HepG2 (cell line): ENCODE results near the gene NUTF2. TPM values are rescaled to one million over a fixed set of nuclear protein-coding genes. Genes with fewer than 3 reads are reported as not detected.

ENCODE experiments used
- EEA1 ChIP-seq: sonication (generic); formaldehyde crosslinking; IDR thresholded peaks from 2 replicates; pipeline ENCODE4 v1.5.1; 2020; ENCODE audit warnings: mild to moderate bottlenecking, missing genetic modification reagents, borderline replicate concordance
- GFI1 ChIP-seq: sonication (generic); formaldehyde crosslinking; IDR thresholded peaks from 2 replicates; pipeline ENCODE4 v1.5.0; 2020; ENCODE audit warnings: missing genetic modification reagents, mild to moderate bottlenecking, borderline replicate concordance
- HDAC2 ChIP-seq: sonication (generic); formaldehyde crosslinking; IDR thresholded peaks from 2 replicates; pipeline ENCODE4 v1.4.0; 2020; ENCODE audit warnings: missing genetic modification reagents
- ISX ChIP-seq: sonication (generic); formaldehyde crosslinking; conservative IDR thresholded peaks from 2 replicates; pipeline ENCODE4 v1.5.0; 2020; ENCODE audit warnings: missing genetic modification reagents
- NCOA1 ChIP-seq: sonication (generic); formaldehyde crosslinking; IDR thresholded peaks from 2 replicates; pipeline ENCODE4 v1.9.0; 2021; ENCODE audit warnings: missing genetic modification reagents
- RARG ChIP-seq: sonication (generic); formaldehyde crosslinking; IDR thresholded peaks from 2 replicates; pipeline ENCODE4 v1.4.0; 2020; ENCODE audit warnings: low read depth, mild to moderate bottlenecking, missing genetic modification reagents
- SPEN ChIP-seq: sonication (generic); formaldehyde crosslinking; IDR thresholded peaks from 2 replicates; pipeline ENCODE4 v1.5.1; 2020; ENCODE audit warnings: low read depth, mild to moderate bottlenecking, missing genetic modification reagents
- THYN1 ChIP-seq: sonication (generic); formaldehyde crosslinking; IDR thresholded peaks from 2 replicates; pipeline ENCODE4 v1.8.1; 2023; ENCODE audit warnings: low read depth, mild to moderate bottlenecking, moderate library complexity, missing genetic modification reagents, borderline replicate concordance
- ZMYM2 ChIP-seq: sonication (generic); formaldehyde crosslinking; IDR thresholded peaks from 2 replicates; pipeline ENCODE4 v1.8.0; 2022; ENCODE audit warnings: mild to moderate bottlenecking, missing genetic modification reagents
- ZNF496 ChIP-seq: sonication (generic); formaldehyde crosslinking; IDR thresholded peaks from 2 replicates; pipeline ENCODE4 v1.8.1; 2023; ENCODE audit warnings: mild to moderate bottlenecking, moderate library complexity, missing genetic modification reagents; ENCODE audit not compliant: insufficient replicate concordance
- ZNF746 ChIP-seq: sonication (generic); formaldehyde crosslinking; IDR thresholded peaks from 2 replicates; pipeline ENCODE4 v1.8.0; 2022; ENCODE audit warnings: mild to moderate bottlenecking, missing genetic modification reagents
- polyA plus RNA-seq, 8 experiments: library from polyadenylated mRNA; depleted of rRNA in 3 of 8; stranded (reverse) in 7 of 8; unstranded in 1 of 8; fragments of >200 nt; fragmentation: Illumina TruSeq in 4 of 8; extraction: Trizol in 4 of 8; gene quantifications; 2 replicates each; pipeline versions ENCODE4 v1.2.1 to v1.2.3, GENCODE V29; 2011 to 2016; ENCODE audit warnings: low read depth in 4 of 8, missing spikeins in 1 of 8, mixed read lengths in 1 of 8; ENCODE audit not compliant: insufficient read depth in 1 of 8
- total RNA-seq, 5 experiments: library from RNA; depleted of rRNA; stranded (reverse); fragments of >200 nt; fragmentation: Illumina TruSeq; extraction: Trizol; gene quantifications; 2 replicates each; pipeline ENCODE4 v1.2.3, GENCODE V29; 2016; ENCODE audit warnings: low read depth in 1 of 5
- TF ChIP-seq, protein P1 (sequence below): sonication (generic); formaldehyde crosslinking; IDR thresholded peaks from 2 replicates; pipeline ENCODE4 v1.8.0; 2022; ENCODE audit warnings: missing genetic modification reagents, mild to moderate bottlenecking, borderline replicate concordance
- TF ChIP-seq, protein P2 (sequence below): sonication (generic); formaldehyde crosslinking; conservative IDR thresholded peaks from 2 replicates; pipeline ENCODE4 v1.4.0; 2020; ENCODE audit warnings: missing genetic modification reagents
- TF ChIP-seq, protein P3 (sequence below): sonication (generic); formaldehyde crosslinking; IDR thresholded peaks from 2 replicates; pipeline ENCODE4 v1.5.0; 2020; ENCODE audit warnings: mild to moderate bottlenecking, missing genetic modification reagents
- TF ChIP-seq, protein P4 (sequence below): sonication (generic); formaldehyde crosslinking; IDR thresholded peaks from 2 replicates; pipeline ENCODE4 v1.5.1; 2020; ENCODE audit warnings: mild to moderate bottlenecking, missing genetic modification reagents, borderline replicate concordance

The NUTF2 gene
- total and polyA plus RNA-seq, 2 of the 13 experiments (the other 11 are each of a cell fraction or from before 2014, with no cell fraction given) = 168 to 214 TPM

DNA sequence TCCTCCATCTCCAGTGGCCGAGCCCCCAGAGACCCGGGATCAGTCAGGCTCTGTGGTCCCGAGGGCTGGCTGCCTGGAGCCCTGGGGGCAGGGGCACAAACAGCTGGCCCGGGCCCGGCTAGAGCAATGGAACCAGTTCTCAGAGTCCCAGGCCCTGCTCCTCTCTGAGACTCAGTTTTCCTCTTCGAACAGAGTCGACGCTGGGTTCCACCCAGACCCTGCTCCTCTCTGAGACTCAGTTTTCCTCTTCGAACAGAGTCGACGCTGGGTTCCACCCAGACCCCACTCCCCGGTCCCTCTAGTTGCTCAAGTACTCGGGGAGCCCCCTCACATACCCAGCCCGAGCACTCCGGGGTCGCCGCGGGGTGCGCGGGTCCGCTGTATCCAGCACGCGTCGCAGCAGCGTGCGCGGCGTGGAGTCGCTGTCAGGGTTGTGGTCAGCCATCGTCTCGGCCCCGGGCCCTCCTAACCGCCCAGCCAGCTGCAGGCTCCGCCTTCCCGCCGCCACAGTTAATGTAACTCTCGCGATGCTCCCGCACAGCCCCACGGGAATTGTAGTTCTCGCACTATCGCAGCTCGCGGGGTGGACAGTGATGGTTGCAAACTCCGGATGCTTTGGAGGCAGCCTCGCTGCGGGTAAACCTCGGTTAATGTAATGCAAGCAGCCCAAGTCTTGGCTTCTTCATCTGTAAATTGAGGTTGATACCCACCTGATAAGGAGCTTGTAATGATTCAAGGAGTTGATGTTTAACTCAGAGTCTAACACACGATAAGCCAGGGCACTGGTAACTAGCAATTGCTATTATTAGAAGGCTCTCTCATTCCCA, 13.1 kb upstream of the NUTF2 start (continued):
- peak; percentile 45; the same call in 1 of the 2 replicates for TF ChIP-seq GFI1
- 0 out of 2 replicates have a peak, but pooled peaks have one; percentile 51 for TF ChIP-seq NCOA1 (CRISPR knock-in tag)
- TF ChIP-seq, protein P1, sequence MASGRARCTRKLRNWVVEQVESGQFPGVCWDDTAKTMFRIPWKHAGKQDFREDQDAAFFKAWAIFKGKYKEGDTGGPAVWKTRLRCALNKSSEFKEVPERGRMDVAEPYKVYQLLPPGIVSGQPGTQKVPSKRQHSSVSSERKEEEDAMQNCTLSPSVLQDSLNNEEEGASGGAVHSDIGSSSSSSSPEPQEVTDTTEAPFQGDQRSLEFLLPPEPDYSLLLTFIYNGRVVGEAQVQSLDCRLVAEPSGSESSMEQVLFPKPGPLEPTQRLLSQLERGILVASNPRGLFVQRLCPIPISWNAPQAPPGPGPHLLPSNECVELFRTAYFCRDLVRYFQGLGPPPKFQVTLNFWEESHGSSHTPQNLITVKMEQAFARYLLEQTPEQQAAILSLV (CRISPR knock-in tag) = peak; percentile 81; the same call in 1 of the 2 replicates
- no peak for TF ChIP-seq RARG (CRISPR knock-in tag)
- TF ChIP-seq, protein P2, sequence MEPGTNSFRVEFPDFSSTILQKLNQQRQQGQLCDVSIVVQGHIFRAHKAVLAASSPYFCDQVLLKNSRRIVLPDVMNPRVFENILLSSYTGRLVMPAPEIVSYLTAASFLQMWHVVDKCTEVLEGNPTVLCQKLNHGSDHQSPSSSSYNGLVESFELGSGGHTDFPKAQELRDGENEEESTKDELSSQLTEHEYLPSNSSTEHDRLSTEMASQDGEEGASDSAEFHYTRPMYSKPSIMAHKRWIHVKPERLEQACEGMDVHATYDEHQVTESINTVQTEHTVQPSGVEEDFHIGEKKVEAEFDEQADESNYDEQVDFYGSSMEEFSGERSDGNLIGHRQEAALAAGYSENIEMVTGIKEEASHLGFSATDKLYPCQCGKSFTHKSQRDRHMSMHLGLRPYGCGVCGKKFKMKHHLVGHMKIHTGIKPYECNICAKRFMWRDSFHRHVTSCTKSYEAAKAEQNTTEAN (CRISPR knock-in tag) = peak; percentile 70; the same call in 1 of the 2 replicates
- TF ChIP-seq, protein P3, sequence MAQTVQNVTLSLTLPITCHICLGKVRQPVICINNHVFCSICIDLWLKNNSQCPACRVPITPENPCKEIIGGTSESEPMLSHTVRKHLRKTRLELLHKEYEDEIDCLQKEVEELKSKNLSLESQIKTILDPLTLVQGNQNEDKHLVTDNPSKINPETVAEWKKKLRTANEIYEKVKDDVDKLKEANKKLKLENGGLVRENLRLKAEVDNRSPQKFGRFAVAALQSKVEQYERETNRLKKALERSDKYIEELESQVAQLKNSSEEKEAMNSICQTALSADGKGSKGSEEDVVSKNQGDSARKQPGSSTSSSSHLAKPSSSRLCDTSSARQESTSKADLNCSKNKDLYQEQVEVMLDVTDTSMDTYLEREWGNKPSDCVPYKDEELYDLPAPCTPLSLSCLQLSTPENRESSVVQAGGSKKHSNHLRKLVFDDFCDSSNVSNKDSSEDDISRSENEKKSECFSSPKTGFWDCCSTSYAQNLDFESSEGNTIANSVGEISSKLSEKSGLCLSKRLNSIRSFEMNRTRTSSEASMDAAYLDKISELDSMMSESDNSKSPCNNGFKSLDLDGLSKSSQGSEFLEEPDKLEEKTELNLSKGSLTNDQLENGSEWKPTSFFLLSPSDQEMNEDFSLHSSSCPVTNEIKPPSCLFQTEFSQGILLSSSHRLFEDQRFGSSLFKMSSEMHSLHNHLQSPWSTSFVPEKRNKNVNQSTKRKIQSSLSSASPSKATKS (CRISPR knock-in tag) = peak; percentile 74; the same call in 1 of the 2 replicates
- peak; percentile 70; the same call in 1 of the 2 replicates for TF ChIP-seq EEA1 (CRISPR knock-in tag)
- TF ChIP-seq, protein P4, sequence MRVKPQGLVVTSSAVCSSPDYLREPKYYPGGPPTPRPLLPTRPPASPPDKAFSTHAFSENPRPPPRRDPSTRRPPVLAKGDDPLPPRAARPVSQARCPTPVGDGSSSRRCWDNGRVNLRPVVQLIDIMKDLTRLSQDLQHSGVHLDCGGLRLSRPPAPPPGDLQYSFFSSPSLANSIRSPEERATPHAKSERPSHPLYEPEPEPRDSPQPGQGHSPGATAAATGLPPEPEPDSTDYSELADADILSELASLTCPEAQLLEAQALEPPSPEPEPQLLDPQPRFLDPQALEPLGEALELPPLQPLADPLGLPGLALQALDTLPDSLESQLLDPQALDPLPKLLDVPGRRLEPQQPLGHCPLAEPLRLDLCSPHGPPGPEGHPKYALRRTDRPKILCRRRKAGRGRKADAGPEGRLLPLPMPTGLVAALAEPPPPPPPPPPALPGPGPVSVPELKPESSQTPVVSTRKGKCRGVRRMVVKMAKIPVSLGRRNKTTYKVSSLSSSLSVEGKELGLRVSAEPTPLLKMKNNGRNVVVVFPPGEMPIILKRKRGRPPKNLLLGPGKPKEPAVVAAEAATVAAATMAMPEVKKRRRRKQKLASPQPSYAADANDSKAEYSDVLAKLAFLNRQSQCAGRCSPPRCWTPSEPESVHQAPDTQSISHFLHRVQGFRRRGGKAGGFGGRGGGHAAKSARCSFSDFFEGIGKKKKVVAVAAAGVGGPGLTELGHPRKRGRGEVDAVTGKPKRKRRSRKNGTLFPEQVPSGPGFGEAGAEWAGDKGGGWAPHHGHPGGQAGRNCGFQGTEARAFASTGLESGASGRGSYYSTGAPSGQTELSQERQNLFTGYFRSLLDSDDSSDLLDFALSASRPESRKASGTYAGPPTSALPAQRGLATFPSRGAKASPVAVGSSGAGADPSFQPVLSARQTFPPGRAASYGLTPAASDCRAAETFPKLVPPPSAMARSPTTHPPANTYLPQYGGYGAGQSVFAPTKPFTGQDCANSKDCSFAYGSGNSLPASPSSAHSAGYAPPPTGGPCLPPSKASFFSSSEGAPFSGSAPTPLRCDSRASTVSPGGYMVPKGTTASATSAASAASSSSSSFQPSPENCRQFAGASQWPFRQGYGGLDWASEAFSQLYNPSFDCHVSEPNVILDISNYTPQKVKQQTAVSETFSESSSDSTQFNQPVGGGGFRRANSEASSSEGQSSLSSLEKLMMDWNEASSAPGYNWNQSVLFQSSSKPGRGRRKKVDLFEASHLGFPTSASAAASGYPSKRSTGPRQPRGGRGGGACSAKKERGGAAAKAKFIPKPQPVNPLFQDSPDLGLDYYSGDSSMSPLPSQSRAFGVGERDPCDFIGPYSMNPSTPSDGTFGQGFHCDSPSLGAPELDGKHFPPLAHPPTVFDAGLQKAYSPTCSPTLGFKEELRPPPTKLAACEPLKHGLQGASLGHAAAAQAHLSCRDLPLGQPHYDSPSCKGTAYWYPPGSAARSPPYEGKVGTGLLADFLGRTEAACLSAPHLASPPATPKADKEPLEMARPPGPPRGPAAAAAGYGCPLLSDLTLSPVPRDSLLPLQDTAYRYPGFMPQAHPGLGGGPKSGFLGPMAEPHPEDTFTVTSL (CRISPR knock-in tag) = peak; percentile 69
- TF ChIP-seq SPEN (CRISPR knock-in tag) = peak; percentile 92
- no peak for TF ChIP-seq THYN1 (CRISPR knock-in tag)
- TF ChIP-seq ISX (CRISPR knock-in tag) = no peak; the same call in 1 of the 2 replicates
- TF ChIP-seq ZNF496 (CRISPR knock-in tag) = no peak
- peak; percentile 65; the same call in 1 of the 2 replicates for TF ChIP-seq ZNF746 (CRISPR knock-in tag)
- TF ChIP-seq ZMYM2 (CRISPR knock-in tag) = 0 out of 2 replicates have a peak, but pooled peaks have one; percentile 55
- TF ChIP-seq HDAC2 (CRISPR knock-in tag) = peak; percentile 53
